BJ (cell line): Measurements from ENCODE around the gene DSP. TPM values are rescaled to one million over a fixed set of nuclear protein-coding genes. Genes with fewer than 3 reads are reported as not detected.

ENCODE experiments used
- CTCF ChIA-PET: fragments of 350-600 bp; formaldehyde crosslinking; extraction: SDS; loops from one replicate; lab custom pipeline; 2021; ENCODE audit warnings: antibody characterized with exemption, inconsistent platforms; lab: Yijun Ruan, JAX
- POLR2A ChIA-PET: fragments of 300-600 bp; sonication (Branson Sonifier 250); formaldehyde crosslinking; extraction: SDS; loops from one replicate; lab custom pipeline; 2021; ENCODE audit warnings: antibody characterized with exemption; lab: Charles Lee
- DNase-seq: peaks from one replicate; pipeline ENCODE4 v3.0.0-alpha.2; 2011; ENCODE audit warnings: low read depth
- H3K27me3 ChIP-seq: 2 replicates; pipeline ENCODE4 v1.6.0; 2011; ENCODE audit warnings: low read length; ENCODE audit not compliant: control insufficient read depth, insufficient read depth
- H3K36me3 ChIP-seq: 2 replicates; pipeline ENCODE4 v1.5.1; 2011; ENCODE audit warnings: low read length; ENCODE audit not compliant: control insufficient read depth, insufficient read depth
- H3K4me3 ChIP-seq: 2 replicates; pipeline ENCODE4 v1.5.1; 2011; ENCODE audit warnings: low read depth, mild to moderate bottlenecking, control low read depth, low read length
- polyA plus RNA-seq: library from polyadenylated mRNA; depleted of rRNA; stranded (reverse); fragments of >200 nt; gene quantifications from 2 replicates; pipeline ENCODE4 v1.2.3, GENCODE V29; 2011
- TF ChIP-seq, protein P1 (sequence below): IDR thresholded peaks from 2 replicates; pipeline ENCODE4 v1.5.1; 2011; ENCODE audit warnings: low read depth, mild to moderate bottlenecking, control low read depth, inconsistent platforms, low read length, moderate library complexity; ENCODE audit not compliant: insufficient read depth

Gene DSP
- polyA plus RNA-seq, 1 experiment, result 11.0 TPM

DNA sequence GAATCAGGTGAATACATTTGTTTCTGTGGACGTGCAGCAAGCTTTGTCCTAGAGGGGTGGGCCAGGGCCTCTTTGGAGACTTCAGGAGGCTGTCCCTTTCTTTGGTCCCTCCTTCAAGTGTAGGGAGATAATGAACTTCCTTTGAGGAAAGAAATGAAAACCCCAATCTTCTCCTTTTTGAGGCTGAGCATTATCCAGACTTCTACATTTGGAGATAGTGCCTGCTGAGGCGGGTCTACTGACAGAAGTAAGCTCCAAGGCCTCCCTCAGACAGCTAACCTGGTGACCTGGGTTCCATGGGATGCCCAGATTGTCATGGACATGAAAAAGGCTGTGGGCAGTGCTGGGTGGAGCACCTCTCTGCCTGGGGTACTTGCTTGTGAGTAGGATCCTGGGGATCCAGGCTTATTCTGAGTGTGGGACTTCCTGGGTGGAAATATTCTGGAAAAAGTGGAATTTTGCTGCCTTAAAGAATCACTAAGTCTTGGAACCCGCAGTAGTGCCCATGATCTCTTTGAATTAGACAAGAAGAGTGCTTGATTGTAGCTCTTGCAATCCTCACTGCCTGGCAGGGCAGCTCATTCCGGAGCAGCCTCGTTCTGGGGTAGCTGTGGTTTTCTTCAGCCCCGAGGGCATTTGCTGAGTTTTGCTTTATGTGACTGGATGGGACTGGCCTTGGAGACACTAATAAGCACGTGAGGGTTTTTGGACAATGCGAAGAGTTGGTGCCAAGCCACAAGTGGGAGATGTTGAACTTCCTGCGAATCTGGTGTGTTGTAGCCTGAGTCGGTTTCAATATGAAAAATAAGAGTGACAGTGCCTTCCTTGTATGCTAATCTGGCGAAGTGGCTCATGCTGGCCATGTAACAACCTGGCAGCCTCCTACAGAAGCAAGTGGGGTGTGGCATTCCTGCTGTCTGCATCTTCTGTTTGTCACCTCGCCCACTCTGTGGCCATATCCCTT lies 76.6 kb downstream of the DSP start:
- peak; percentile 73 for DNase-seq
- no peaks in the 10 kb centered on the region; the same call in 1 of the 2 replicates for H3K36me3 ChIP-seq
- POLR2A ChIA-PET, result no interaction called here

DNA sequence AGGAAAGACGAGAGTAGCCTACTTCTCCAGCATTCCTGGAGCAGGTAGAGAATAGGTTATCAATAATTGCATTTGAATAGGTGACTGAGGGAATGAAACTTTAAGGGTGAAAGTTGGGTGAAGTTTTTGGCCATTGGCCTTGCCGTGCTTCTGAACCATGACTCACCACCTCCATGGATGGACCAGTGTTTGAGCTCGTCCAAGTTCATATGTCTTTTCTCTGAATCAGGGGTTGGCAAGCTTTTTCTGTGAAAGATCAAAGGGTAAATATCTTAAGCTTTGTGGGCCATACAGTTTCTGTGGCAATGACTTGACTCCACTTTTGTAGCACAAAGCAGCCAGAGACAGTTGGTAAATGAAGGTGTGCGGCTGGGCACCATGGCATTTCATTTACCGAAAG lies 80.3 kb downstream of the DSP start:
- TF ChIP-seq, protein P1, sequence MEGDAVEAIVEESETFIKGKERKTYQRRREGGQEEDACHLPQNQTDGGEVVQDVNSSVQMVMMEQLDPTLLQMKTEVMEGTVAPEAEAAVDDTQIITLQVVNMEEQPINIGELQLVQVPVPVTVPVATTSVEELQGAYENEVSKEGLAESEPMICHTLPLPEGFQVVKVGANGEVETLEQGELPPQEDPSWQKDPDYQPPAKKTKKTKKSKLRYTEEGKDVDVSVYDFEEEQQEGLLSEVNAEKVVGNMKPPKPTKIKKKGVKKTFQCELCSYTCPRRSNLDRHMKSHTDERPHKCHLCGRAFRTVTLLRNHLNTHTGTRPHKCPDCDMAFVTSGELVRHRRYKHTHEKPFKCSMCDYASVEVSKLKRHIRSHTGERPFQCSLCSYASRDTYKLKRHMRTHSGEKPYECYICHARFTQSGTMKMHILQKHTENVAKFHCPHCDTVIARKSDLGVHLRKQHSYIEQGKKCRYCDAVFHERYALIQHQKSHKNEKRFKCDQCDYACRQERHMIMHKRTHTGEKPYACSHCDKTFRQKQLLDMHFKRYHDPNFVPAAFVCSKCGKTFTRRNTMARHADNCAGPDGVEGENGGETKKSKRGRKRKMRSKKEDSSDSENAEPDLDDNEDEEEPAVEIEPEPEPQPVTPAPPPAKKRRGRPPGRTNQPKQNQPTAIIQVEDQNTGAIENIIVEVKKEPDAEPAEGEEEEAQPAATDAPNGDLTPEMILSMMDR, result no peak
- Histone ChIP-seq H3K36me3 (no peaks in the 10 kb centered on the region), H3K4me3 (no peak overlapping the region), H3K27me3 (no peaks in the 10 kb centered on the region)
- ChIA-PET CTCF (interaction anchor here (0.8 to 1.4 kb wide), 2 partner anchors 346 to 945 kb away, joined by 3 to 4 read pairs; no protein-coding TSS in a partner anchor), POLR2A (no interaction called here)
- no peak for DNase-seq

More for the DNA sequence above, 76.6 kb downstream of the DSP start:
- Histone ChIP-seq H3K27me3 (no peaks in the 10 kb centered on the region), H3K4me3 (no peak overlapping the region)
- TF ChIP-seq, protein P1, result peak; percentile 25; the same call in 1 of the 2 replicates
- CTCF ChIA-PET, result interaction anchor here (0.6 to 5.0 kb wide), 5 partner anchors 53 to 441 kb away, joined by 3 to 34 read pairs (median 4); no protein-coding TSS in a partner anchor

DNA sequence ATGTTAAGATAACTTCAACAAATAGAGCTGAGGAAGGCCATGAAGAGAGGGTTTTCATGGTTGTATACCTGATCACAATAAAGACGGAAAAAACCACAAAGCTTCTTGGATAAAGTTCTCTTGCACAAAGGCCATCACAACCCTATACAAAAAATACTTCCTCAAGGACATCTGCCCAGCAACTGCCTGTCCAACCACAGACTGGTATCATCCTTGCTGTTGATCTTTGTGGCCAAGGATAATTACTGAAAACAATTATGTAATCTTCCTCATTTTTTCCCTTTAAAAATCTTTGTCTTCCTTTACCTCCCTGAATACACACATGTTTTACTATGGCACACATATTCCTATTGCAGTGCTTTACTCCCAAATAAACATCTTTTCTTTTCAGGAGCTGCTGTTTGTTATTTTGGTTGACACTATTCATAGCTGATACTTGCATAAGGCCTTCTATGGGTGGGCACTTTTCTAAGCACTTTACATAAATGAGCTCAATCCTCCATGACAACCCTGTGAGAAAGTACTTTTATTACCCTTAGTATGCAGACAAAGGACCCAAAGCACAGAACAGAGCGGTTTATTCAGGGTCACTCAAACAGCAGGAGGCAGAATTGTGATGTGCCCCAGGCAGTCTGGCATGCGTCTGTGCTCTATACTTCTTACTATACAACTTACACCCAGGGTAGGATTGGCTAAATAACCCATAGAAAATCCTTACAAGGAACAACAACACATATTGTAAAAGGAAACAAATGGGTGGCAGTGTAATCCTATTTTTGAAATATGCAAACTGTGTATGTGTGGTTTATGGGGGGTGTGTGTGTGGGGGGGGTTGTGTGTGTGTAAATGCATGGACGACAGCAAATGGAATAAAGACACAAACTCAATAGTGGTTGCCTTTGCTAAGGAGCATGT lies 83.6 kb downstream of the DSP start:
- no peak for DNase-seq
- Histone ChIP-seq H3K4me3 (no peak overlapping the region), H3K36me3 (no peaks in the 10 kb centered on the region), H3K27me3 (no peaks in the 10 kb centered on the region)
- POLR2A ChIA-PET, result interaction anchor here (0.6 kb wide), 1 partner anchor 24 kb away, joined by 5 read pairs; no protein-coding TSS in a partner anchor
- TF ChIP-seq, protein P1, result no peak
- CTCF ChIA-PET, result interaction anchor here (0.6 to 1.2 kb wide), 2 partner anchors 10 to 441 kb away, joined by 3 to 4 read pairs; no protein-coding TSS in a partner anchor

DNA sequence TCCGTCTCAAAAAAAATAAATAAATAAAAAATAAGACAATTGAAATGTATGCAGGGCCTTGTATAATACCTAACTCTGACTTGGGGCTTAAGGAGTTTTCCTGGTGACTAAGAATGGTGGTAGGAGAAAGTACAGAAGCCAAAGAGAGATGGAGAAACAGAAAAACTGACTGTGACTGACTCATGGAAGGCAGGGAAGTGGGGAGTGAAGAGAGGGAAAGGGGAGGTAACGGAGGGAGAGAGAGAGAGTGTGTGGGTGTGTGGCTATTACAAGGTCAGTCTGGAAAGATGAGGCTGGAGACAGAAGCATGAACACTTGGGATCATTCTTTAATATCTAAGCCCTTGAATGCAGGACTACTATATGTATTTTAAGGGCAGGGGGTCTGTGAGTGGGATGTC lies 87.0 kb downstream of the DSP start:
- CTCF ChIA-PET, result interaction anchor here (0.7 kb wide), 1 partner anchor 329 kb away, joined by 3 read pairs; no protein-coding TSS in a partner anchor
- TF ChIP-seq, protein P1, result no peak

More for the DNA sequence above, 87.0 kb downstream of the DSP start:
- DNase-seq, result no peak
- POLR2A ChIA-PET, result no interaction called here
- H3K36me3 ChIP-seq, result no peaks in the 10 kb centered on the region
- no peak overlapping the region for H3K4me3 ChIP-seq
- H3K27me3 ChIP-seq, result no peaks in the 10 kb centered on the region
